Mesenchymal stem cell (in vitro differentiated cells and primary cell): ENCODE data around the gene NRXN3.

Experiments used
- DNase-seq: peaks from one replicate; pipeline ENCODE4 v3.0.0-alpha.2; 2013
- H2AFZ ChIP-seq: one replicate; pipeline ENCODE4 v1.6.1; 2013; ENCODE audit warnings: low read depth, mild to moderate bottlenecking, control low read depth, inconsistent platforms, low read length, moderate library complexity
- H2AK5ac ChIP-seq: 2 replicates; pipeline ENCODE4 v1.6.1; 2013; ENCODE audit warnings: low read length, moderate library complexity, mild to moderate bottlenecking, inconsistent platforms; ENCODE audit not compliant: severe bottlenecking
- H2BK120ac ChIP-seq: one replicate; pipeline ENCODE4 v1.6.1; 2013; ENCODE audit warnings: low read depth, mild to moderate bottlenecking, inconsistent platforms, low read length, moderate library complexity
- H2BK12ac ChIP-seq, 2 experiments: one replicate each; pipeline ENCODE4 v1.6.1; 2013; ENCODE audit warnings: inconsistent platforms in 2 of 2, low read length in 2 of 2, mild to moderate bottlenecking in 2 of 2, moderate library complexity in 2 of 2, control low read depth in 1 of 2
- H2BK15ac ChIP-seq: one replicate; pipeline ENCODE4 v1.6.1; 2013; ENCODE audit warnings: mild to moderate bottlenecking, low read depth, inconsistent platforms; ENCODE audit not compliant: poor library complexity, severe bottlenecking
- H2BK5ac ChIP-seq: 2 replicates; pipeline ENCODE4 v1.6.1; 2013; ENCODE audit warnings: low read depth, mild to moderate bottlenecking, low read length, control low read depth, inconsistent platforms; ENCODE audit not compliant: poor library complexity, severe bottlenecking
- H3K14ac ChIP-seq, 2 experiments: one replicate each; pipeline ENCODE4 v1.6.1; 2013; ENCODE audit warnings: inconsistent platforms in 2 of 2, low read length in 2 of 2, control low read depth in 1 of 2, mild to moderate bottlenecking in 1 of 2, moderate library complexity in 1 of 2
- H3K18ac ChIP-seq, 2 experiments: one replicate each; pipeline ENCODE4 v1.6.1; 2013; ENCODE audit warnings: inconsistent platforms in 2 of 2, low read length in 2 of 2, control low read depth in 1 of 2, low read depth in 1 of 2, mild to moderate bottlenecking in 1 of 2
- H3K23ac ChIP-seq, 2 experiments: one replicate each; pipeline ENCODE4 v1.6.1; 2013; ENCODE audit warnings: inconsistent platforms in 2 of 2, low read length in 2 of 2, mild to moderate bottlenecking in 2 of 2, moderate library complexity in 2 of 2, control low read depth in 1 of 2
- H3K27ac ChIP-seq: 2 replicates; pipeline ENCODE4 v1.5.1; 2013; ENCODE audit warnings: mild to moderate bottlenecking, moderate library complexity, low read length, control low read depth, inconsistent platforms; ENCODE audit not compliant: poor library complexity, severe bottlenecking
- H3K27me3 ChIP-seq, 2 experiments: 2 replicates each; pipeline versions ENCODE4 v1.6.1 to v1.7.0; 2013; ENCODE audit warnings: low read length in 2 of 2, mild to moderate bottlenecking in 2 of 2, moderate library complexity in 2 of 2, control low read depth in 1 of 2, inconsistent platforms in 1 of 2; ENCODE audit not compliant: control insufficient read depth in 1 of 2, insufficient read depth in 1 of 2
- H3K36me3 ChIP-seq, 2 experiments: 2 replicates each; pipeline versions ENCODE4 v1.6.1 to v1.7.0; 2013; ENCODE audit warnings: low read length in 2 of 2, control low read depth in 1 of 2, inconsistent platforms in 1 of 2, low read depth in 1 of 2, mild to moderate bottlenecking in 1 of 2; ENCODE audit not compliant: insufficient read depth in 2 of 2, control insufficient read depth in 1 of 2
- H3K4ac ChIP-seq, 2 experiments: one replicate each; pipeline ENCODE4 v1.6.1; 2013; ENCODE audit warnings: inconsistent platforms in 2 of 2, low read length in 2 of 2, mild to moderate bottlenecking in 2 of 2, moderate library complexity in 2 of 2, control low read depth in 1 of 2, low read depth in 1 of 2
- H3K4me1 ChIP-seq: 2 replicates; pipeline ENCODE4 v1.6.1; 2013; ENCODE audit warnings: low read depth, low read length, control low read depth; ENCODE audit not compliant: control insufficient read depth, insufficient read depth
- H3K4me2 ChIP-seq: 2 replicates; pipeline ENCODE4 v1.6.1; 2013; ENCODE audit warnings: low read length, mild to moderate bottlenecking, inconsistent platforms; ENCODE audit not compliant: poor library complexity, severe bottlenecking
- H3K4me3 ChIP-seq, 2 experiments: 2 replicates each; pipeline versions ENCODE4 v1.5.1 to v1.7.0; 2013; ENCODE audit warnings: low read length in 2 of 2, mild to moderate bottlenecking in 2 of 2, control low read depth in 1 of 2, low read depth in 1 of 2; ENCODE audit not compliant: insufficient read depth in 1 of 2
- H3K79me1 ChIP-seq: replicated peaks from 2 replicates; pipeline ENCODE4 v1.6.1; 2013; ENCODE audit warnings: mild to moderate bottlenecking, control low read depth, low read length, inconsistent platforms; ENCODE audit not compliant: poor library complexity, severe bottlenecking
- H3K9ac ChIP-seq: 2 replicates; pipeline ENCODE4 v1.7.0; 2013; ENCODE audit warnings: mild to moderate bottlenecking, low read length, moderate library complexity
- H3K9me3 ChIP-seq: 2 replicates; pipeline ENCODE4 v1.7.0; 2013; ENCODE audit warnings: mild to moderate bottlenecking, low read length; ENCODE audit not compliant: control insufficient read depth
- H4K8ac ChIP-seq: one replicate; pipeline ENCODE4 v1.6.1; 2013; ENCODE audit warnings: inconsistent platforms, mild to moderate bottlenecking, low read length, moderate library complexity
- H4K91ac ChIP-seq: one replicate; pipeline ENCODE4 v1.6.1; 2013; ENCODE audit warnings: mild to moderate bottlenecking, low read length, inconsistent platforms
- WGBS: methylation state at CpG from one replicate; pipeline ENCODE4 v1.1.7; 2013; ENCODE audit warnings: mixed read lengths; 5-methylcytosine and 5-hydroxymethylcytosine counted together

Gene NRXN3

DNA sequence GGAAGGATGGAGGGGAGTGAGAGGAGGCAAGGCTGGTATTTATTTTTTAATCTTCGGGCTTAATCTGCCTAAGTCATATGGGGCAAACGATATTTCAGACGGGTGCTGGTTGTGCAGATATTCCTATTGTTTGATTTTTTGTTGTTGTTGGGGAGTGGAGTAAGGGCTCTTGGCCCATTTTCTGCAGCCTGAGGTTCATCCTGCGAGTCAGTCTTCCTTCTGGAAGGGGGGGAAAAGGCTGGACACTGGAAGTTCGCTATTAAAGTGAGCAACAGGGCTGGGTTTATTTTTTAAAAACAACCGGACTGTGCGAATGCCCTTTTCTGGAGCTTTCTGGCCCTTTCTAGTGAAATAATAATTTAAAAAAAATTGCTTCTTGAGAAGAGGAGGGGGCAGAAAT is 2.3 kb downstream of the NRXN3 start:
- H3K4me3 ChIP-seq = no peak overlapping the region
- H3K4me1 ChIP-seq = no peaks in the 10 kb centered on the region
- 84% methylated on average over 7 of the region's 7 CpGs for WGBS
- H3K79me1 ChIP-seq = no peaks in the 10 kb centered on the region
- no peak overlapping the region for H4K8ac ChIP-seq
- H2AK5ac ChIP-seq = no peak overlapping the region
- peaks cover 0 to 28% of the 10 kb centered on the region in 2 experiments for H3K27me3 ChIP-seq
- H2BK12ac ChIP-seq = no peak overlapping the region
- H3K9ac ChIP-seq = no peak overlapping the region
- H2BK15ac ChIP-seq = no peak overlapping the region
- no peak overlapping the region for H3K4me2 ChIP-seq
- DNase-seq = no peak
- H2BK5ac ChIP-seq = no peak overlapping the region
- H3K36me3 ChIP-seq = no peaks in the 10 kb centered on the region
- H4K91ac ChIP-seq = no peak overlapping the region
- H2AFZ ChIP-seq = no peak overlapping the region
- H3K14ac ChIP-seq = no peak overlapping the region
- H3K4ac ChIP-seq = no peak overlapping the region
- no peaks in the 10 kb centered on the region for H3K9me3 ChIP-seq
- H3K27ac ChIP-seq = no peak overlapping the region
- no peak overlapping the region for H3K18ac ChIP-seq
- no peak overlapping the region for H2BK120ac ChIP-seq
- no peak overlapping the region for H3K23ac ChIP-seq

- H3K27me3 ChIP-seq = peaks cover 0 to 21% of the 10 kb centered on the region in 2 experiments
- H2BK5ac ChIP-seq = no peak overlapping the region
- WGBS = 84% methylated on average over 16 of the region's 21 CpGs
- H4K91ac ChIP-seq = no peak overlapping the region
- DNase-seq = no peak
- no peak overlapping the region for H3K4me2 ChIP-seq
- H3K23ac ChIP-seq = no peak overlapping the region
- no peaks in the 10 kb centered on the region for H3K36me3 ChIP-seq
- H3K18ac ChIP-seq = no peak overlapping the region
- no peak overlapping the region for H2BK15ac ChIP-seq
- no peaks in the 10 kb centered on the region for H3K79me1 ChIP-seq
- no peak overlapping the region for H3K14ac ChIP-seq
- no peak overlapping the region for H2BK120ac ChIP-seq
- no peak overlapping the region for H2AFZ ChIP-seq
- no peak overlapping the region for H3K4me3 ChIP-seq
- H3K9ac ChIP-seq = no peak overlapping the region
- H3K9me3 ChIP-seq = no peaks in the 10 kb centered on the region
- H4K8ac ChIP-seq = no peak overlapping the region
- no peak overlapping the region for H3K27ac ChIP-seq
- no peaks in the 10 kb centered on the region for H3K4me1 ChIP-seq
- no peak overlapping the region for H2BK12ac ChIP-seq
- no peak overlapping the region for H2AK5ac ChIP-seq
- H3K4ac ChIP-seq = no peak overlapping the region
Measured at GRCh38 chr14:78173346-78174035, 3.3 kb downstream of the NRXN3 start.

GRCh38 chr14:78175412-78175811 is 5.2 kb downstream of the NRXN3 start:
- no peak overlapping the region for H2AK5ac ChIP-seq
- H3K4me2 ChIP-seq = no peak overlapping the region
- H3K79me1 ChIP-seq = no peaks in the 10 kb centered on the region
- no peak overlapping the region for H4K91ac ChIP-seq
- H3K9ac ChIP-seq = no peak overlapping the region
- H3K4ac ChIP-seq = no peak overlapping the region
- no peak overlapping the region for H3K14ac ChIP-seq
- no peak overlapping the region for H3K23ac ChIP-seq
- no peaks in the 10 kb centered on the region for H3K36me3 ChIP-seq
- DNase-seq = no peak
- no peak overlapping the region for H2BK12ac ChIP-seq
- H2AFZ ChIP-seq = no peak overlapping the region
- H3K18ac ChIP-seq = no peak overlapping the region
- H3K4me3 ChIP-seq = no peak overlapping the region
- WGBS = 76% methylated on average over 9 of the region's 9 CpGs
- no peak overlapping the region for H2BK120ac ChIP-seq
- no peak overlapping the region for H3K27ac ChIP-seq
- no peaks in the 10 kb centered on the region for H3K9me3 ChIP-seq
- peaks cover 0 to 7% of the 10 kb centered on the region in 2 experiments for H3K27me3 ChIP-seq
- H4K8ac ChIP-seq = no peak overlapping the region
- H3K4me1 ChIP-seq = no peaks in the 10 kb centered on the region
- H2BK15ac ChIP-seq = no peak overlapping the region
- no peak overlapping the region for H2BK5ac ChIP-seq

DNA sequence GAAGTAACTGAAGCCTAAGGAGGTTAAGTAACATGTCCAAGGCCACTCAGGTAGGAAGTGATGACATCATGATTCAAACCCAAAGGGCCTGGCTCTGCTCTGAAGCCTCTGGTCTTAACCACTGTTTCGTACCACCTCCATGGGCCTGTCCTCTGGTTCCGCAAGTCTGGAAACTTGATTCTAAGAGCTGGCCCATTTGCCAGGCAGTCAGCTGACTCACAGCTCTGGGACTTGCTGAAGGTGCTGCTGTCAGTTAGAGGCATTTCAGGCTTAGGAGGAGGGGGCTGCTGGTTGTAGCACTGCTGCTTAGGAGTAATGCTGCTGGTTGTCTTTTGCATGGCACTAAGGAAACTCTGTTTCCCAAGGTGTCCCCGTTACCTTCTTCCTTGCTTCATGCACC is 7.9 kb downstream of the NRXN3 start:
- 79% methylated on average over 3 of the region's 3 CpGs for WGBS

More for the DNA sequence above, 7.9 kb downstream of the NRXN3 start:
- Histone ChIP-seq H2BK15ac (no peak overlapping the region), H4K91ac (no peak overlapping the region), H2AK5ac (no peak overlapping the region), H3K23ac (no peak overlapping the region), H3K27ac (no peak overlapping the region), H2BK12ac (no peak overlapping the region), H3K9me3 (no peaks in the 10 kb centered on the region), H3K4me3 (no peak overlapping the region), H3K79me1 (no peaks in the 10 kb centered on the region), H2AFZ (no peak overlapping the region), H2BK5ac (no peak overlapping the region), H3K27me3 (no peaks in the 10 kb centered on the region), H4K8ac (no peak overlapping the region), H3K9ac (no peak overlapping the region), H3K18ac (no peak overlapping the region), H2BK120ac (no peak overlapping the region), H3K4ac (no peak overlapping the region), H3K4me2 (no peak overlapping the region), H3K4me1 (no peaks in the 10 kb centered on the region), H3K36me3 (no peaks in the 10 kb centered on the region), H3K14ac (no peak overlapping the region)
- DNase-seq = no peak
